Liver (tissue), 9 donors: ENCODE results near the gene LDLR. TPM values are rescaled to one million over a fixed set of nuclear protein-coding genes. Genes with fewer than 3 reads are reported as not detected.

Experiments
- DNase-seq: peaks from one replicate; pipeline ENCODE4 v3.0.0-alpha.2; 2017; ENCODE audit warnings: low spot score
- H3K27ac ChIP-seq, 2 donors: one replicate each; pipeline ENCODE4 v1.7.0; 2013; ENCODE audit warnings: inconsistent platforms in 2 of 2, low read length in 2 of 2, control low read depth in 1 of 2, low read depth in 1 of 2, mild to moderate bottlenecking in 1 of 2
- H3K27me3 ChIP-seq, 4 donors: one replicate each; pipeline versions ENCODE4 v1.6.1 to v1.7.0; 2013; ENCODE audit warnings: low read length in 3 of 4, inconsistent platforms in 1 of 4, mild to moderate bottlenecking in 1 of 4, moderate library complexity in 1 of 4; ENCODE audit not compliant: control insufficient read depth in 4 of 4, insufficient read depth in 4 of 4
- H3K36me3 ChIP-seq, 4 donors: one replicate each; pipeline versions ENCODE4 v1.6.1 to v1.7.0; 2013; ENCODE audit warnings: low read length in 3 of 4, mild to moderate bottlenecking in 3 of 4, low read depth in 1 of 4, moderate library complexity in 1 of 4; ENCODE audit not compliant: control insufficient read depth in 4 of 4, insufficient read depth in 3 of 4
- H3K4me1 ChIP-seq, 4 donors: one replicate each; pipeline versions ENCODE4 v1.6.1 to v1.7.0; 2013; ENCODE audit warnings: low read length in 3 of 4, mild to moderate bottlenecking in 3 of 4, moderate library complexity in 1 of 4; ENCODE audit not compliant: control insufficient read depth in 4 of 4, insufficient read depth in 4 of 4
- H3K4me3 ChIP-seq, 3 donors: one replicate each; pipeline versions ENCODE4 v1.6.1 to v1.7.0; 2013; ENCODE audit warnings: low read length in 3 of 3, control low read depth in 1 of 3, low read depth in 1 of 3, mild to moderate bottlenecking in 1 of 3
- H3K9ac ChIP-seq, 2 donors: one replicate each; pipeline ENCODE4 v1.7.0; 2013; ENCODE audit warnings: low read length in 2 of 2, mild to moderate bottlenecking in 2 of 2, moderate library complexity in 2 of 2, control low read depth in 1 of 2, low read depth in 1 of 2
- H3K9me3 ChIP-seq, 4 donors: one replicate each; pipeline versions ENCODE4 v1.6.1 to v1.7.0; 2013; ENCODE audit warnings: low read length in 3 of 4; ENCODE audit not compliant: control insufficient read depth in 4 of 4
- EGR1 ChIP-seq, 2 donors: IDR thresholded peaks; 2 replicates each; pipeline ENCODE4 v1.6.1; 2016 to 2018; ENCODE audit warnings: antibody characterized with exemption in 2 of 2, low read depth in 2 of 2
- FOXA1 ChIP-seq: IDR thresholded peaks from 2 replicates; pipeline ENCODE4 v1.6.1; 2016; ENCODE audit warnings: antibody characterized with exemption
- FOXA2 ChIP-seq: IDR thresholded peaks from 2 replicates; pipeline ENCODE4 v1.6.1; 2016; ENCODE audit warnings: antibody characterized with exemption
- GABPA ChIP-seq, 2 donors: IDR thresholded peaks in 1 of 2; conservative IDR thresholded peaks in 1 of 2; 2 replicates each; pipeline ENCODE4 v1.6.1; 2016; ENCODE audit warnings: antibody characterized with exemption in 2 of 2, mild to moderate bottlenecking in 1 of 2, moderate library complexity in 1 of 2
- HNF4A ChIP-seq, 2 donors: conservative IDR thresholded peaks; 2 replicates each; pipeline ENCODE4 v1.6.1; 2016; ENCODE audit warnings: antibody characterized with exemption in 2 of 2, mild to moderate bottlenecking in 2 of 2
- HNF4G ChIP-seq: IDR thresholded peaks from 2 replicates; pipeline ENCODE4 v1.6.1; 2016; ENCODE audit warnings: antibody characterized with exemption
- JUND ChIP-seq, 2 donors: IDR thresholded peaks; 2 replicates each; pipeline ENCODE4 v1.6.1; 2016; ENCODE audit warnings: antibody characterized with exemption in 2 of 2
- NR2F2 ChIP-seq: IDR thresholded peaks from 2 replicates; pipeline ENCODE4 v1.6.1; 2016; ENCODE audit warnings: antibody characterized with exemption
- RAD21 ChIP-seq, 2 donors: IDR thresholded peaks; 2 replicates each; pipeline ENCODE4 v1.6.1; 2016; ENCODE audit warnings: antibody characterized with exemption in 2 of 2, mild to moderate bottlenecking in 2 of 2
- RXRA ChIP-seq, 2 donors: IDR thresholded peaks; 2 replicates each; pipeline ENCODE4 v1.6.1; 2017 to 2018; ENCODE audit warnings: antibody characterized with exemption in 2 of 2, mild to moderate bottlenecking in 1 of 2
- SP1 ChIP-seq: IDR thresholded peaks from 2 replicates; pipeline ENCODE4 v1.6.1; 2018; ENCODE audit warnings: antibody characterized with exemption, mild to moderate bottlenecking
- TAF1 ChIP-seq: conservative IDR thresholded peaks from 2 replicates; pipeline ENCODE4 v1.6.1; 2016; ENCODE audit warnings: antibody characterized with exemption, mild to moderate bottlenecking
- YY1 ChIP-seq: IDR thresholded peaks from 2 replicates; pipeline ENCODE4 v1.6.1; 2016; ENCODE audit warnings: antibody characterized with exemption, mild to moderate bottlenecking
- WGBS: extraction: QIAGEN DNeasy Blood & Tissue Kit; methylation state at CpG from one replicate; pipeline ENCODE4 v1.1.7; 2013; 5-methylcytosine and 5-hydroxymethylcytosine counted together
- polyA plus RNA-seq, 2 donors: library from polyadenylated mRNA; stranded (reverse) in 1 of 2; unstranded in 1 of 2; fragments of 200-250 nt in 1 of 2; fragments of >200 nt in 1 of 2; fragmentation: Nextera tagmentation in 1 of 2; extraction: Ambion mirVana in 1 of 2; gene quantifications; one replicate each; pipeline versions ENCODE4 v1.2.1 to v1.2.3, GENCODE V29; 2013 to 2015
- total RNA-seq, 2 donors: library from RNA; depleted of rRNA; stranded (reverse); fragments of >200 nt; gene quantifications; one replicate each; pipeline ENCODE4 v1.2.3, GENCODE V29; 2014
- TF ChIP-seq, protein P1 (sequence below): IDR thresholded peaks from 2 replicates; pipeline ENCODE4 v1.6.1; 2016; ENCODE audit warnings: antibody characterized with exemption
- TF ChIP-seq, protein P2 (sequence below): IDR thresholded peaks from 2 replicates; pipeline ENCODE4 v1.6.1; 2016; ENCODE audit warnings: antibody characterized with exemption
- TF ChIP-seq, protein P3 (sequence below): IDR thresholded peaks from 2 replicates; pipeline ENCODE4 v1.6.1; 2016; ENCODE audit warnings: antibody characterized with exemption, mild to moderate bottlenecking
- TF ChIP-seq, protein P4 (sequence below): IDR thresholded peaks from 2 replicates; pipeline ENCODE4 v1.6.1; 2016; ENCODE audit warnings: antibody characterized with exemption
- donor health status: healthy.
- donor health status: healthy.
- donor health status: healthy.
- donor health status: healthy.
- donor health status: healthy.

Gene LDLR
- total and polyA plus RNA-seq, 4 donors = 17.3 to 141 (median 63.9) TPM

GRCh38 chr19:11067356-11068113, 21.7 kb upstream of the LDLR start:
- Histone ChIP-seq H3K4me3 (no peak overlapping the region), H3K9me3 (no peaks in the 10 kb centered on the region), H3K36me3 (no peaks in the 10 kb centered on the region), H3K4me1 (peaks cover 4 to 22% (median 20%) of the 10 kb centered on the region in 4 donors), H3K9ac (no peak overlapping the region), H3K27ac (no peak overlapping the region), H3K27me3 (no peaks in the 10 kb centered on the region)
- no peak for DNase-seq
- WGBS = 97% methylated on average over 8 of the region's 8 CpGs
- TF ChIP-seq, protein P1, sequence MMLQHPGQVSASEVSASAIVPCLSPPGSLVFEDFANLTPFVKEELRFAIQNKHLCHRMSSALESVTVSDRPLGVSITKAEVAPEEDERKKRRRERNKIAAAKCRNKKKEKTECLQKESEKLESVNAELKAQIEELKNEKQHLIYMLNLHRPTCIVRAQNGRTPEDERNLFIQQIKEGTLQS = no peak
- TF ChIP-seq, protein P2, sequence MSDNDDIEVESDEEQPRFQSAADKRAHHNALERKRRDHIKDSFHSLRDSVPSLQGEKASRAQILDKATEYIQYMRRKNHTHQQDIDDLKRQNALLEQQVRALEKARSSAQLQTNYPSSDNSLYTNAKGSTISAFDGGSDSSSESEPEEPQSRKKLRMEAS = no peak
- no peak for TF ChIP-seq HNF4G
- TF ChIP-seq YY1 = no peak

DNA sequence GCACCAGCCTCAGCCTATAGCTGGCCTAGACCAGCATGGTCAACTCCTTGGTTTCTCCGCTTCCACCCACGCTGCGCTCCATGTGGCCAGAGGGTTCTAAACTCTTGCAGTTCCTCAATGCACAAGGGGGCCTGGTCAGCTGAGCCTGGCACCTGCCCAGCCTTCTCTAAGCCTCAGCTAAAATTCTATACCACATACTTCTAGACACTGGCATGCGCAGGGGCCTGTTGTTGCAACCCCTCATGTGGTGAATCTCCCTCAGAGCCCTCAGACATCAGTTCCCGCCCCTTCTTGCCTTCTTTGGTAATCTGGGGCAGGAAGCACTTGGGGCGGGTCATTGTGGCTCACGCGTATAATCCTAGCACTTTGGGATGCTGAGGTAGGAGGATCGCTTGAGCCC, 19.7 kb upstream of the LDLR start:
- Histone ChIP-seq H3K4me3 (no peak overlapping the region), H3K9ac (no peak overlapping the region), H3K27ac (no peak overlapping the region), H3K9me3 (no peaks in the 10 kb centered on the region), H3K4me1 (peaks cover 4 to 22% (median 19%) of the 10 kb centered on the region in 4 donors), H3K36me3 (no peaks in the 10 kb centered on the region), H3K27me3 (no peaks in the 10 kb centered on the region)
- TF ChIP-seq YY1 (no peak), GABPA (IDR thresholded peaks at IDR 0.05 in 1 of 2, conservative IDR thresholded peaks at IDR 0.05 in 1 of 2) (no peak), RXRA (IDR thresholded peaks at IDR 0.05) (no peak), EGR1 (IDR thresholded peaks at IDR 0.05; ENCODE audit: low read depth in 2 of 2) (no peak), HNF4A (conservative IDR thresholded peaks at IDR 0.05) (no peak)
- TF ChIP-seq, protein P2 = no peak
- TF ChIP-seq, protein P1 = no peak
- WGBS = 86% methylated on average over 9 of the region's 9 CpGs
- no peak for DNase-seq

DNA sequence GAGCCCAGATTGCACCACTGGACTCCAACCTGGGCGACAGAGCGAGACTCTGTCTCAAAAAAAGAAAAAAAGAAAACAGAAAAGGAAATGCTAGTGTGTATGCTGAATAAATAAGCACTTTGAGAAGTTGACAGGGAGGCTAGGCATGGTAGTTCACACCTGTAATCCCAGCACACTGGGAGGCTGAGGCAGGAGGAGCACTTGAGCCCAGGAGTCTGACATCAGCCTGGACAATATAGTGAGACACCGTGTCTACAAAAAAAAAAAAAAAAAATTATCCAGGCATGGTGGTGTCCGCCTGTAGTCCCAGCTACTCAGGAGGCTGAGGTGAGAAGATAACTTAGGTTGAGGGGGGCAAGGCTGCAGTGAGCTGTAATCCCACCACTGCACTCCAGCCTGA, 19.1 kb upstream of the LDLR start:
- Histone ChIP-seq H3K9ac (no peak overlapping the region), H3K4me3 (no peak overlapping the region), H3K36me3 (no peaks in the 10 kb centered on the region), H3K4me1 (peaks cover under 1 to 16% (median 14%) of the 10 kb centered on the region in 4 donors), H3K27me3 (no peaks in the 10 kb centered on the region), H3K9me3 (no peaks in the 10 kb centered on the region), H3K27ac (no peak overlapping the region)
- DNase-seq = no peak
- 91% methylated on average over 4 of the region's 4 CpGs for WGBS
- no peak for TF ChIP-seq RAD21 (IDR thresholded peaks at IDR 0.05)
- TF ChIP-seq, protein P3, sequence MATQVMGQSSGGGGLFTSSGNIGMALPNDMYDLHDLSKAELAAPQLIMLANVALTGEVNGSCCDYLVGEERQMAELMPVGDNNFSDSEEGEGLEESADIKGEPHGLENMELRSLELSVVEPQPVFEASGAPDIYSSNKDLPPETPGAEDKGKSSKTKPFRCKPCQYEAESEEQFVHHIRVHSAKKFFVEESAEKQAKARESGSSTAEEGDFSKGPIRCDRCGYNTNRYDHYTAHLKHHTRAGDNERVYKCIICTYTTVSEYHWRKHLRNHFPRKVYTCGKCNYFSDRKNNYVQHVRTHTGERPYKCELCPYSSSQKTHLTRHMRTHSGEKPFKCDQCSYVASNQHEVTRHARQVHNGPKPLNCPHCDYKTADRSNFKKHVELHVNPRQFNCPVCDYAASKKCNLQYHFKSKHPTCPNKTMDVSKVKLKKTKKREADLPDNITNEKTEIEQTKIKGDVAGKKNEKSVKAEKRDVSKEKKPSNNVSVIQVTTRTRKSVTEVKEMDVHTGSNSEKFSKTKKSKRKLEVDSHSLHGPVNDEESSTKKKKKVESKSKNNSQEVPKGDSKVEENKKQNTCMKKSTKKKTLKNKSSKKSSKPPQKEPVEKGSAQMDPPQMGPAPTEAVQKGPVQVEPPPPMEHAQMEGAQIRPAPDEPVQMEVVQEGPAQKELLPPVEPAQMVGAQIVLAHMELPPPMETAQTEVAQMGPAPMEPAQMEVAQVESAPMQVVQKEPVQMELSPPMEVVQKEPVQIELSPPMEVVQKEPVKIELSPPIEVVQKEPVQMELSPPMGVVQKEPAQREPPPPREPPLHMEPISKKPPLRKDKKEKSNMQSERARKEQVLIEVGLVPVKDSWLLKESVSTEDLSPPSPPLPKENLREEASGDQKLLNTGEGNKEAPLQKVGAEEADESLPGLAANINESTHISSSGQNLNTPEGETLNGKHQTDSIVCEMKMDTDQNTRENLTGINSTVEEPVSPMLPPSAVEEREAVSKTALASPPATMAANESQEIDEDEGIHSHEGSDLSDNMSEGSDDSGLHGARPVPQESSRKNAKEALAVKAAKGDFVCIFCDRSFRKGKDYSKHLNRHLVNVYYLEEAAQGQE = no peak
- TF ChIP-seq EGR1 (IDR thresholded peaks at IDR 0.05; ENCODE audit: low read depth in 2 of 2) = no peak
- no peak for TF ChIP-seq SP1
- TF ChIP-seq, protein P1 = no peak
- TF ChIP-seq GABPA (IDR thresholded peaks at IDR 0.05 in 1 of 2, conservative IDR thresholded peaks at IDR 0.05 in 1 of 2) = no peak
- TF ChIP-seq RXRA (IDR thresholded peaks at IDR 0.05) = no peak
- no peak for TF ChIP-seq HNF4G
- no peak for TF ChIP-seq YY1
- no peak for TF ChIP-seq FOXA2
- no peak for TF ChIP-seq TAF1
- TF ChIP-seq, protein P2 = no peak
- no peak for TF ChIP-seq NR2F2
- TF ChIP-seq FOXA1 = no peak
- TF ChIP-seq HNF4A (conservative IDR thresholded peaks at IDR 0.05) = no peak
- TF ChIP-seq JUND (IDR thresholded peaks at IDR 0.05) = no peak
- TF ChIP-seq, protein P4, sequence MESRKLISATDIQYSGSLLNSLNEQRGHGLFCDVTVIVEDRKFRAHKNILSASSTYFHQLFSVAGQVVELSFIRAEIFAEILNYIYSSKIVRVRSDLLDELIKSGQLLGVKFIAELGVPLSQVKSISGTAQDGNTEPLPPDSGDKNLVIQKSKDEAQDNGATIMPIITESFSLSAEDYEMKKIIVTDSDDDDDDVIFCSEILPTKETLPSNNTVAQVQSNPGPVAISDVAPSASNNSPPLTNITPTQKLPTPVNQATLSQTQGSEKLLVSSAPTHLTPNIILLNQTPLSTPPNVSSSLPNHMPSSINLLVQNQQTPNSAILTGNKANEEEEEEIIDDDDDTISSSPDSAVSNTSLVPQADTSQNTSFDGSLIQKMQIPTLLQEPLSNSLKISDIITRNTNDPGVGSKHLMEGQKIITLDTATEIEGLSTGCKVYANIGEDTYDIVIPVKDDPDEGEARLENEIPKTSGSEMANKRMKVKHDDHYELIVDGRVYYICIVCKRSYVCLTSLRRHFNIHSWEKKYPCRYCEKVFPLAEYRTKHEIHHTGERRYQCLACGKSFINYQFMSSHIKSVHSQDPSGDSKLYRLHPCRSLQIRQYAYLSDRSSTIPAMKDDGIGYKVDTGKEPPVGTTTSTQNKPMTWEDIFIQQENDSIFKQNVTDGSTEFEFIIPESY = no peak
